T47D (cell line): ENCODE results near the gene DDX10.

Experiments
- DNase-seq, 2 experiments: peaks; one replicate each; pipeline versions ENCODE4 v3.0.0 to v3.0.0-alpha.2; 2011 to 2012; ENCODE audit warnings: low read depth in 1 of 2, low spot score in 1 of 2
- JUND ChIP-seq: IDR thresholded peaks from 2 replicates; pipeline ENCODE4 v1.6.1; 2012; ENCODE audit warnings: low read depth
- in situ Hi-C: cut with HindIII; loops from 2 replicates; pipeline ENCODE4 v1.10.0; 2016; ENCODE audit warnings: low sequenced_read_pairs, low pct_unique_long_range_greater_than_20kb

DDX10 gene

GRCh38 chr11:108669711-108670110 is 4.8 kb downstream of the DDX10 start:
- no peak for TF ChIP-seq JUND

DNA sequence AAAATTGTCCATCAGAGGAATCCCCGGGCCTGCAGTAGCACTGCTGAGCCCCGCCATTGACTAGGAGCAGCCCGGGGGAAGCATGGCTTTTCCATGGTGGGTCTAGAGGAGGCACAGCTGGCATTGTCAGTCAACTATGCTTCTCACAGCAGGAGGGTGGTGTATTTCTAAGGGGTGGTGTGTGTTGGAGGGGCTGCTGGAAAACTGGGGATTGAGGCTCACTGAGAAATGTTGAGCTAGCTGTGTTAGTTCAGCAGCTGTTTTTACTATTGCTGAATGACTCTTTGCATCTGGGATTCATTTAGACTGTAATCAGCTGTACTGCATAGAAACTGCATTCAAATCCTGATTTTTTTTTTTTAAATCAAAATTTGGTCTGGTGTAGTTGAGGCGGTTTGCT is 5.6 kb downstream of the DDX10 start:
- DNase-seq: no peak
- in situ Hi-C loops: no loop called here
- no peak for TF ChIP-seq JUND

More at GRCh38 chr11:108669711-108670110, 4.8 kb downstream of the DDX10 start:
- DNase-seq: no peak
- in situ Hi-C loops: no loop called here

DNA sequence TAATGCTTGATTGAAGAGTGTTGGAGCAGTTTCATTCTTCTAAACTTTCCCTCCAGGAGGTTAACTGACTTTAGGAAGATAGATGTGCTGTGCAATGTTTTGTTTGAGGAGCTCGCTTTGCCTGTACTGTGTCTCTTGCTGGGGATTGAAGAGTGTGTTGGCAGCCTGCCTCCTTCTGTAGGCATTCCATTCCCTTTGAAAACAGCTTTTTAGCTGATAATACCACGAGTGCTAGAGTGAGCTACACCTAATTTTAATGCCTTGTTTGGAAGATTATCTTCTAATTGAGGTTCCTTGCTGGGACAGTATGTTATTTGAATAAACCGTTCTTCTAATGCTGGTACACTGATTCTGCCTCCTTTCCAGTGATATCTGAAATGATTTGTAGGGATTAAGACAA is 7.2 kb downstream of the DDX10 start:
- DNase-seq: no peak
- in situ Hi-C loops: no loop called here
- TF ChIP-seq JUND: no peak

DNA sequence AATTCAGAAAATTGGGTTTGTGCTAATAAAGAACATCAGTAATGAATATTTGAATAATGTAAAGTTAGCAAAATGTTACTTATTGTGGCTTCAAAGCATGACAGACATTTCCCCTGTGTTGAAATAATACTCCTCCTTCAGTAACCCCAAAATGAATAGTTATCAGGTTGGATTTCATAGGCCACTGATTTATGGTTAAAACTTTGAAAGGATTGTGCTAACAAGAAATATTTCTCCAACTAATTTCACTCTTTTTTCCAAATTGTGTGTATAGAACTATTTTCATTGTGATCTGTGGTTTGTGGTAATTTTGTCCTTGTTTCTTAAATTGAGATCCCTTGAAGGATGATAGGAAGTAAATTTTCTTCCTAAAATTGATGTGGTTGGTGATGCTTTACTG is 7.9 kb downstream of the DDX10 start:
- no peak for DNase-seq
- TF ChIP-seq JUND: no peak
- in situ Hi-C loops: no loop called here

GRCh38 chr11:108679045-108679444 is 14.2 kb downstream of the DDX10 start:
- no peak for DNase-seq
- in situ Hi-C loops: no loop called here
- no peak for TF ChIP-seq JUND

DNA sequence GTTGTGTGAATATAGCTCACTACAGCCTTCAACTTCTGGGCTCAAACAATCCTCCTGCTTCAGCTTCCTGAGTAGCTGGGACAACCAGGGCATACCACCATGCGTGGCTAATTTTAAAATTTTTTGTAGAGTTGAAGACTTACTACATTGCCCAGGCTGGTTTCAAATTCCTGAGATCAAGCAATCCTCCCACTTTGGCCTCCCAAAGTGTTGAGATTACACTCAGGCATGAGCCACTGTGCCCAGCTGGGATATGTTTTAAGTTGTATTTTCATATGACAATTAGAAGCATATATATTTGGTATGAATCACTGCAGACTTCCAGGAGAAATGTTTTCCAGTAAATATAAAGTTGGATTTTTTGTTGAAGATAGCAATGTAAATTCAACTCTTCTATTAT is 15.4 kb downstream of the DDX10 start:
- DNase-seq: no peak
- in situ Hi-C loops: no loop called here
- no peak for TF ChIP-seq JUND

DNA sequence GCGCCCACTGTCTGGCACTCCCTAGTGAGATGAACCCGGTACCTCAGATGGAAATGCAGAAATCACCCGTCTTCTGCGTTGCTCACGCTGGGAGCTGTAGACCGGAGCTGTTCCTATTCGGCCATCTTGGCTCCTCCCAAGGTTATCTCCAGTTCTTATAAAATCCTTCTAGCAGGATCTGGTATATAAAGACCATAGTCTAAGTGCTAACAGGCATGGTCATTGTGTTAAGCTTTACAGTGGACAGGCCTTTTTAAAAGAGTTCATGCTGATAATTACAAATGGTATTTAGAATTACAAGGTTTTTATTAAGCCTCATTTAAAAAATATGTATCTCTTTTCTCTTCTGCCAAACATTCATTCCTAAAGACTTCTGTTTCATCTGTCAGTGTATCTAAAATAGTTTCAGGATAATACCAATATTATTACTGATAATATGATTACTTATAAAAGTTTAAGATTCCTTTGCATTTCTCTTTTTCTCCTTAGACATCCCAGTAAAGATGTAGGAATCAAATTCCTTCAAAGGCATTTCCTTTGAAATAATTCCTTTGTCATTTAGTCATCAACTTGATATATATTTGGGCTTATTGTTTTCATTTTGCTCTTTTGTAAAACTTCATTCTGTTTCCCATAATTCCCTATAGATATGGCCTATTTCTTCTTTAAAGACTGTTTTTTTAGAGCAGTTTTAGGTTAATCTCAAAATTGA is 20.7 kb downstream of the DDX10 start:
- no peak for TF ChIP-seq JUND
- in situ Hi-C loops: no loop called here
- no peak for DNase-seq

GRCh38 chr11:108693852-108694251 is 29.0 kb downstream of the DDX10 start:
- in situ Hi-C loops: no loop called here
- DNase-seq: no peak
- TF ChIP-seq JUND: no peak

- in situ Hi-C loops: no loop called here
- no peak for TF ChIP-seq JUND
- DNase-seq: peak in 1 of 2 experiments; percentile 18
Observed at GRCh38 chr11:108694846-108695245, 30.0 kb downstream of the DDX10 start.

GRCh38 chr11:108697872-108698473 is 33.1 kb downstream of the DDX10 start:
- in situ Hi-C loops: no loop called here
- peak; percentile 51 to 83 for DNase-seq
- TF ChIP-seq JUND: no peak

GRCh38 chr11:108698844-108699642 is 34.2 kb downstream of the DDX10 start:
- no peak for TF ChIP-seq JUND
- in situ Hi-C loops: no loop called here
- no peak for DNase-seq

- TF ChIP-seq JUND: no peak
- in situ Hi-C loops: no loop called here
- no peak for DNase-seq
Observed at GRCh38 chr11:108703916-108704315, 39.0 kb downstream of the DDX10 start.

DNA sequence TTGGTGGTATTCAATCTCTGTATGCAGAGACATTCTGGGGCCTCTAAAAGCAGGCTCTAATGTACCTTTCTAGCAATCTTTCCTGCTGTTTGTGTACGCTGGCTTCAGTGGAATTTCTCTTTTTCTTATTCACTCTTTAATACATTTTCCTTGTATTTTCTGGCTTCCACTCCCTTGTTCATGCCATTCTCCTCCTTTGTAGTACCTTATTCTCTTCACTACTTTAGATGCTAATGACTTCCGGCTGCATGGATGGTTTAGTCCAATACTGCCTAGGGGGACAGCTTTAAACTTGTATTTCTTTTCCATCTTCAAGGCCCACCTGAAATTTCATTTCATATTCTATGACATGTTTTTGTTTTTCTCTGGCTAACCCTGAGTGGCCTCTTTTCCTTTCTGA is 40.2 kb downstream of the DDX10 start:
- in situ Hi-C loops: no loop called here
- no peak for DNase-seq
- TF ChIP-seq JUND: no peak

DNA sequence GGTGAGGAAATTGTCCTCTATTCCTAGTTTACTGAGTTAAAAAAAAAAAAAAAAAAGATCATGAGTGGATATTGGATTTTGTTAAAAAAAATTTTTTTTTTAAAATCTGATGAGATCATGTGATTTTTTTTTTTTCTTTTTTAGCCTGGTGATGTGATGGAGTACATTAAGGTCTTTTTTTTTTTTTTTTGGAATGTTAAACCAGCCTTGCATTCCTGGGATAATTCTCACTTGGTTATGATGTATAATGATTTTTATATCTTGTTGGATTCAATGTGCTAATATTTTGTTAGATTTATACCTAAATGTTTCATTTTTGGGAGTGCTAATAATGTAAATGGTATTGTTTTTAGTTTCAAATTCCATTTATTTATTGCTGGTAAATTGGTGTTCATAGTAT is 43.3 kb downstream of the DDX10 start:
- TF ChIP-seq JUND: no peak
- in situ Hi-C loops: no loop called here
- DNase-seq: no peak
